ENCODE measurements around the gene ZNF526. TPM values are rescaled to one million over a fixed set of nuclear protein-coding genes. Genes with fewer than 3 reads are reported as not detected.
"Not testable (repeated sequence)": the region's sequence is repeated elsewhere in the genome, so short reads cannot be mapped to it uniquely, and the experiment has no call there.

Gene ZNF526
- total and polyA plus RNA-seq, 5 experiments from 2014 or later: 3.9 to 20.1 (median 8.1) TPM

DNA sequence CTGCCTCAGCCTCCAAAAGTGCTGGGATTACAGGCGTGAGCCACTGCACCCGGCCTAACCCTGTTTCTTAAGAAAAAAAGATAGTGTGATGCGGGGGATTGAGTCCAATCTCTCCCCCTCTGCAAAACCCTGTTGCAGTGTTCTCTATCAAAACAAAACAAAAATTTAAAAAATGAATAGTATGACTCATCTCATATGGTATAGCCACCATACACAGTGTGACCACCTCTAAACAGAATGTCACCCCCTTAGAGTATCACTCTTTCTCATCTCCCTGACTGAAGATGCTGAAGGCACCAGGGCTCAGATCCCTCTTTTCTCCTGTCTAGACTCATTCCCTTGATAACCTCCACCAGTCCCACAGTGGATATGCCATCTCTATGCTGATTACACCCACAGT is 41.7 kb downstream of the ZNF526 start:
- POLR2A ChIA-PET: no interaction called here
- Mint-ChIP-seq H3K27ac (no peak overlapping the region), H3K9me3 (no peaks in the 10 kb centered on the region), H3K4me1 (peaks cover under 1 to 4% (median under 1%) of the 10 kb centered on the region in 4 donors), H3K36me3 (no peaks in the 10 kb centered on the region), H3K4me3 (no peak overlapping the region), H3K27me3 (no peaks in the 10 kb centered on the region)
- DNase-seq (no peak), ATAC-seq (no peak)

DNA sequence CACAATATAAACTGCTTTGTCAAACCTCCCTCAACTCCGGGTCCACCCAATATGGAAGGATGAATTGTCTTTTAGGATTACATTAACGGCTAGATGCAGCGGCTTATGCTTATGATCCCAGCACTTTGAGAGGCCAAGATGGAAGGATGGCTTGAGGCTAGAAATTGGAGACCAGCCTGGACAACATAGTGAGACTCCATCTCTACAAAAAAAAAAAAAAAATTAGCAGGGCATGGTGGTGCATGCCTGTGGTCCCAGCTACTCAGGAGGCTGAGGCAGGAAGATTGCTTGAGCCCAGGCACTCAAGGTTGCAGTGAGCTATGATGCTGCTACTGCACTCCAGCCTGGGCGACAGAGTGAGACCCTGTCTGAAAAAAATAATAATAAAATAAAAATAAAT is 46.0 kb downstream of the ZNF526 start:
- peaks cover 0 to 24% (median 18%) of the 10 kb centered on the region in 4 donors for H3K4me1 Mint-ChIP-seq
- H3K36me3 Mint-ChIP-seq, H3K9me3 Mint-ChIP-seq, DNase-seq, H3K27me3 Mint-ChIP-seq, H3K4me3 Mint-ChIP-seq, ATAC-seq: not testable (repeated sequence)
- peak overlapping the region in 2 of 10 donors; percentile 25 to 62 for H3K27ac Mint-ChIP-seq
- POLR2A ChIA-PET: interaction anchor here (0.6 kb wide), 1 partner anchor 332 kb away, joined by 4 read pairs; no protein-coding TSS in a partner anchor

DNA sequence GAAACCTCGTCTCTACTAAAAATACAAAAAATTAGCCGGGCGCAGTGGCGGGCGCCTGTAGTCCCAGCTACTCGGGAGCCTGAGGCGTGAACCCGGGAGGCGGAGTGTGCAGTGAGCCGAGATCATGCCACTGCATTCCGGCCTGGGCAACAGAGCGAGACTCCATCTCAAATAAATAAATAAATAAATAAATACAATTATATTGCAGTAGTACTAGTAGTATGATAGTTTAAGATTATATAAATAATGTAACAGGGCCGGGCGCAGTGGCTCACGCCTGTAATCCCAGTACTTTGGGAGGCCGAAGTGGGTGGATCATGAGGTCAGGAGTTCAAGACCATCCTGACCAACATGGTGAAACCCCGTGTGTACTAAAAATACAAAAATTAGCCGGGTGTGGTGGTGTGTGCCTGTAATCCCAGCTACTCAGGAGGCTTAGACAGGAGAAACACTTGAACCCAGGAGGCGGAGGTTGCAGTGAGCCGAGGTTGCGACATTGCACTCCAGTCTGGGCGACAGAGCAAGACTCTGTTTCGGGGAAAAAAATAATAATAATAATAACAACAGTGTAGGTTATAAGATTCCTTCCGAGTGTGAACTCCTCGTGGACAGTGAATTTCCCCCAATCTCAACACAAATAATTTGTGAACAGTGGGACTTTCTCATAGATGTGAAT is 47.0 kb downstream of the ZNF526 start:
- not testable (repeated sequence) for DNase-seq, H3K4me3 Mint-ChIP-seq, H3K36me3 Mint-ChIP-seq, H3K27me3 Mint-ChIP-seq, H3K9me3 Mint-ChIP-seq, ATAC-seq
- peak overlapping the region in 1 of 10 donors; percentile 32 for H3K27ac Mint-ChIP-seq
- POLR2A ChIA-PET: interaction anchor here (0.6 to 4.9 kb wide), 6 partner anchors 12 to 38 kb away, joined by 3 to 59 read pairs (median 8); partner anchors contain the start of gene ERF
- H3K4me1 Mint-ChIP-seq: peaks cover 0 to 31% (median 24%) of the 10 kb centered on the region in 4 donors

DNA sequence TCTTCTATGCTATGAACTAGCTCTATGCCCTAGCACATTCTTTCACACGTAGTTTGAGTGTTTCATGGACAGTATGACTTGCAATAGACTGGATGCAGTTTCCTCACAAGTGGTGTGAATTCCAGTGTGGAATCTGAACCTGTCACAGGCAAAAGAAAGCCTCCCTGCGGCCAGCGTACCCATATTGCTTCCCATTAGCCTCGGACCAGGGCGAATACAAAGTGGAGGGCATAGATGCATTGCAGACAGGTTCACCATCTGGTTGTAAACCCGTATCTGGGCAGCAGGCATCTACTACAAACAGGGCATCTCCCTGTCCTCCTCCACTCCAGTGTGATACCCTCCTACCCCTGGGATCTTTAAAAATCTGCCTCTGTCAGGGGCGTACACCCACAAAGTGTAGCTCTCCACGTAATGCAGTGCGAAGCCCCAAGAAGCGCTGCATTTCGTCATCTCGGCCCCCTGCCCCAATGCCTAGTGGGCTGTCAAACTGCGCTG is 47.6 kb downstream of the ZNF526 start:
- no peak overlapping the region for H3K4me3 Mint-ChIP-seq
- peaks cover 0 to 4% (median 0%) of the 10 kb centered on the region in 3 donors for H3K36me3 Mint-ChIP-seq
- DNase-seq (no peak), ATAC-seq (no peak)
- H3K4me1 Mint-ChIP-seq: peaks cover 0 to 31% (median 23%) of the 10 kb centered on the region in 4 donors
- H3K9me3 Mint-ChIP-seq: no peaks in the 10 kb centered on the region
- no peak overlapping the region for H3K27ac Mint-ChIP-seq
- H3K27me3 Mint-ChIP-seq: no peaks in the 10 kb centered on the region
- POLR2A ChIA-PET: interaction anchor here (0.6 to 4.9 kb wide), 7 partner anchors 13 to 37 kb away, joined by 3 to 59 read pairs (median 9); partner anchors contain the start of genes ERF and GSK3A

DNA sequence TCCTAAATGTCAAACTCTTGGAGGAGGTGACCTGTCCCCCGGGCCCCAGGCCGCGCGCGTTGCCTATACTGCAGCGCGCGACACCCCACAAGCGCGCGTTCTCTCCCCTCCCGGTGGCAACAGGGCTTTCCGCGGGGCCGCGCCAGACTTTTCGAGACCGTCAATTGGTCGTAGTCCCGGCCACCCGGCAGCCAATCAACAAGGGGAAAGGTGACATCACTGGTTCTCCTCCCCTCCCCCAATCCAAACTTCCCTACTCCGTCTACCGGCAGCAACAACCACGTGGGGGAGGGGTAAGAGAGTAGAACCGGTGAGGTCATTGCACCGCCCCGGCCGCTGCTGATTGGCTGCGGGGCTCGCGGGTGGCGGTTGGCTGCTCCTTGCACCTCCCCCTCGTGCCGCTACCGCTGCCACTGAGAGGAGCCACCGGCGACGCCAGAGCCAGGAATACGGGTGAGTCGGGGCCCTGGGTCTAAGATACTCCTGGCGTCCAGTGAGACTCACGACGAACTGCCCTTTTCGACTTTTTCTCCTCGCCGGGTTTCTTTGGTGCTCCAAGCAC is 48.1 kb downstream of the ZNF526 start:
- POLR2A ChIA-PET: interaction anchor here (1.0 to 4.9 kb wide), 5 partner anchors 13 to 26 kb away, joined by 3 to 59 read pairs (median 25); partner anchors contain the start of genes ERF and GSK3A
- DNase-seq (peak in 9 of 10 donors; percentile 94 to 100 (median 99)), ATAC-seq (peak; percentile 66 to 67)
- no peaks in the 10 kb centered on the region for H3K9me3 Mint-ChIP-seq
- H3K27me3 Mint-ChIP-seq: no peaks in the 10 kb centered on the region
- H3K27ac Mint-ChIP-seq: no peak overlapping the region
- H3K36me3 Mint-ChIP-seq: peaks cover 0 to 4% (median 0%) of the 10 kb centered on the region in 3 donors
- no peak overlapping the region for H3K4me3 Mint-ChIP-seq
- H3K4me1 Mint-ChIP-seq: peaks cover 0 to 32% (median 24%) of the 10 kb centered on the region in 4 donors

DNA sequence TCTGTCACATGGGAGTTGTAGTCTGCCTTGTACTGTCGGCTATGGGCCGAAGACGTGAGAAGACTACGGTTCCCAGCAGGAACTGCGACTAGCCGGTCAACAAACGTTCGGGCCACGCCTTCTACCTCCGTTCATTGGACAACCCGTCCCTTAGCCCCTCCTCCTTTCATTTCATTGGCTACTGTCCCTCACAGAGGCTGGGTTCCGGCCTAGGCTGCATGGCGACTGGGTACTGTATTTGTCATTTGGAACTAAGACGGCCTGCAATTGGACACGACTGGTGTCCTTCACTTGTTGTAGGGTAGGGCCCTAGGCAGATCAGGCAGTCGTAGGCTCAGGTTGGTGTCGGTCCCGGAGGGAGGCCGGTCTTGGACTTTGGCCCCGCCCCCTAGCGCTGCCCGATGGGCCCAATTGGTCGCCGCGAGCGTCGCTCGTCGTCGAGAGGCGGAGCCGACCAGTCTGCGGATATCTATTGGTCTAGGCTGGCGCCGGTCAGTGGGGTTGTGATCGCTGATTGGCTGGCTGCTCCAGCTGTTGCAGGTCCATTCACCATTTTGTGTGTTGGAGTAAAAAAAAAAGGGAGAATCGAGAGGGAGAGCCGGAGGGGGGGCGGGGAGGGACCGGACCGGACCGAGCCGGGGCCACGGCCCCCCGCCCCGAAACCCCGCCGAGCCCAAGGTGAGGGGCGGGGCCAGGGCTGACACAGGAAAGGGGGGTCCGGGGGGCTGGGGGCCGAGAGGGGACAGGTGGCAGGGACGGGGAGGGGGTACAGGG is 48.8 kb downstream of the ZNF526 start, which contains the start of gene CIC:
TSS of gene CIC (plus strand) at position 549 of the 774 bp plus-strand sequence. CDS start 2,532 bp downstream, outside the sequence.
- POLR2A ChIA-PET: interaction anchor here (0.6 to 4.9 kb wide), 8 partner anchors 13 to 827 kb away, joined by 3 to 59 read pairs (median 8); partner anchors contain the start of genes GSK3A, PAFAH1B3 and PRR19
- ATAC-seq (peak; percentile 81 to 82), DNase-seq (peak; percentile 97 to 100 (median 100))
- Mint-ChIP-seq H3K36me3 (peaks cover 0 to 10% (median 0%) of the 10 kb centered on the region in 3 donors), H3K27me3 (no peaks in the 10 kb centered on the region), H3K9me3 (no peaks in the 10 kb centered on the region), H3K4me3 (peak within 1 kb of the TSS in 6 of 10 donors; percentile 90 to 98 (median 94)), H3K27ac (peak within 1 kb of the TSS in 5 of 10 donors; percentile 97 to 99 (median 99)), H3K4me1 (peaks cover 0 to 37% (median 25%) of the 10 kb centered on the region in 4 donors)

DNA sequence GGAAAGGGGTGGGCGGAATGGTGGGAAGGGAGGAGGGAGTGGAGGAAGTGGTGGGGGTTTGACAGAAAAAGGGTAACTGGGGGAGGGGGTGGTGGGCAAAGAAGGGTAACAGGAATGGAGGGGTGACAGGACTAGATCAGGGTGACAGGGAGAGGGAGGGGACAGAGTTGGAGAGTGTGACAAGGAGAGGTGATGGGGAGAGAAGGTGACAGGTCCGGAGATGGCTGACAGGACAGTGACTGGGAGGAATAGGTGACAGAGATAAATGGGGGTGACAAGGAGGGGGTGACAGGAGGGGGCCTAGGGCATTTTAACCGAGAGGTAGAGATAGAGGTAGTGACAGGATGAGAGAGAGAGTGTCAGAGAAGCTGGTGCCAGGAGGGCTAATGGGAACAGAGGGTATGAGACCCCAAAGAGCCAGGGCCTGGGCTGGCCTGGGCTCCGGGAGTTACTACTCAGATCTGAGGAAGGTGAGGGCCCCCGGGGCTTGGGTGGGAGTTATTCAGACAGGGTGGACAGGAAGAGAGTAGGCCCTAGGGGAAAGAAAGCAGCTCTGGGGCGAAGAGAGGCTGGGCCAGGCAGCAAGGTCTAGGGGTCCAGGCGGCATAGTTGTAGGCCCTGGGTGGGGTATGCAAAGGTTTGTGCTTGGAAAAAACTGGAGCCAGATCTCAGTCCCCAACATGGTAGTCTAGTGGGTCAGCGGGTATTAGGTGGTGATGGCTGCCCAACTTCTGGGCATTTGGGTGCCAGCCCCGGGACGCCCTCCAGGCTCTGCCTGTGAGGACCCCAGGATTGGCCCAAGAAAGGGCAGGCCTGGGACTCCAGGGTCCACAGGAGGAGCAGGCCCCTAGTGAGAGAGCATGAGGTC is 49.6 kb downstream of the ZNF526 start:
- POLR2A ChIA-PET: interaction anchor here (0.7 to 4.9 kb wide), 12 partner anchors 12 to 138 kb away, joined by 3 to 59 read pairs (median 6); partner anchors contain the start of genes ERF, GSK3A, PAFAH1B3 and POU2F2
- Mint-ChIP-seq H3K4me1 (peaks cover 3 to 41% (median 27%) of the 10 kb centered on the region in 4 donors), H3K36me3 (peaks cover 0 to 16% (median 0%) of the 10 kb centered on the region in 3 donors), H3K4me3 (peak overlapping the region in 6 of 10 donors; percentile 90 to 98 (median 94)), H3K9me3 (no peaks in the 10 kb centered on the region), H3K27ac (peak overlapping the region in 5 of 10 donors; percentile 97 to 99 (median 99)), H3K27me3 (no peaks in the 10 kb centered on the region)
- no peak for DNase-seq
- ATAC-seq: no peak

DNA sequence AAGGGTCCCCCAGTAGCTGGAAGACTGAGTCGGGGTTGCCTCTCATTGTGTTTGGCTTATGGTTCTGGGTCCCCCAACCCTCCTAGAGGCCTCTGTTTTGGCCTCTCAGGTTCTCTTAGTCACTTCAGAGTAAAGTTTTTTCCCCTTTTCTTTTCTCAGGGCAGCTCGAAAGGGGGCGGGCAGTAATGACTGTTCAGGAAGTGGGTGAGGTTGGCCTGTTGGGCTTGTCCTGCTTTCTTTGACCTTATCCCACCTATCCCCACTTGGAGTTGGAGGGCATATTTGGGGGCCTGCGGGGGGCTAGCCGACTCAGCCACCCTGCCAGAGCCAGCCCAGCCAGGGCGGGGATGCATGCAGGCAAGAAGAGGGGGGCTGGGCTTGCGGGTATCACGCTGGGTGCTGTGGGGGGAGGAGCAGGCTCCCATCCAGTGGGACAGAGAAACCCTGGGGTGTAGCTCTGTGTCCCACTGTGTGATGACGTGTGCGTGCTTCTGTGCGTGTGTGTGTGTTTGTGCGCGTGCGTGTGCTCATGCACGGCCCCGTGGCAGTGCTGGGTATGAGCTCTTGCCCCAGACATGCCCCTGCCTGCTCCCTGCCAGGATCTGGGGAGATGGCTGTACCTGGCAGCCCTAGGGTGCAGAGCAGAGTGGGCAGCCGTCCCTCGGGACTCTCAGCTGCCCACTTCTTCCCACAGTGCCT is 50.4 kb downstream of the ZNF526 start:
- Mint-ChIP-seq H3K27me3 (no peaks in the 10 kb centered on the region), H3K36me3 (peaks cover 0 to 22% (median 0%) of the 10 kb centered on the region in 3 donors), H3K4me3 (peak overlapping the region in 6 of 10 donors; percentile 90 to 98 (median 94)), H3K27ac (peak overlapping the region in 5 of 10 donors; percentile 97 to 99 (median 99)), H3K9me3 (no peaks in the 10 kb centered on the region), H3K4me1 (peaks cover 11 to 48% (median 31%) of the 10 kb centered on the region in 4 donors)
- POLR2A ChIA-PET: interaction anchor here (0.6 to 4.9 kb wide), 12 partner anchors 11 to 1263 kb away, joined by 3 to 59 read pairs (median 6); partner anchors contain the start of genes ERF, GSK3A, PAFAH1B3 and POU2F2
- peak in 9 of 10 donors; percentile 55 to 84 (median 73) for DNase-seq
- peak; percentile 2 to 9 for ATAC-seq

DNA sequence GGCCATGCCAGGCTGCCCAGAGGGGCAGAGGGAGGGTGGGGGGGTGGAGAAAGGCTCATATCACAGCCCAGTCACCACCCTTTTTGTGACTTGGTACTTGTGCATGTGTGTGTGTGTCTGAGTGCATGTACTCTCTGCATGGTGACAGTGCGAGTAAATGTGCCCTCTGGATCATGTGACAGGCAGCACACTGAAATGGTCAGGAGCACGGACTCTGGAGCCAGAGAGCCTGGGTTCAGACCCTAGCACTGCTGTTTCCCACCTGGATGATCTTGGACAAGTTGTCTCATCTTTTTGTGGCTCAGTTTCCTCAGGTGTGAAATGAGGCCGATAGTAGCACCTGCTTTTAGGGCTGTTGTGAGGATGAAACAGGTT is 50.9 kb downstream of the ZNF526 start:
- no peaks in the 10 kb centered on the region for H3K27me3 Mint-ChIP-seq
- POLR2A ChIA-PET: interaction anchor here (1.1 to 4.9 kb wide), 8 partner anchors 10 to 139 kb away, joined by 3 to 59 read pairs (median 10); partner anchors contain the start of genes ERF, GSK3A and POU2F2
- H3K27ac Mint-ChIP-seq: peak overlapping the region in 6 of 10 donors; percentile 77 to 99 (median 89)
- DNase-seq (no peak), ATAC-seq (no peak)
- H3K9me3 Mint-ChIP-seq: no peaks in the 10 kb centered on the region
- H3K4me3 Mint-ChIP-seq: peak overlapping the region in 9 of 10 donors; percentile 54 to 96 (median 70)
- peaks cover 15 to 51% (median 34%) of the 10 kb centered on the region in 4 donors for H3K4me1 Mint-ChIP-seq
- H3K36me3 Mint-ChIP-seq: peaks cover 0 to 26% (median 0%) of the 10 kb centered on the region in 3 donors

DNA sequence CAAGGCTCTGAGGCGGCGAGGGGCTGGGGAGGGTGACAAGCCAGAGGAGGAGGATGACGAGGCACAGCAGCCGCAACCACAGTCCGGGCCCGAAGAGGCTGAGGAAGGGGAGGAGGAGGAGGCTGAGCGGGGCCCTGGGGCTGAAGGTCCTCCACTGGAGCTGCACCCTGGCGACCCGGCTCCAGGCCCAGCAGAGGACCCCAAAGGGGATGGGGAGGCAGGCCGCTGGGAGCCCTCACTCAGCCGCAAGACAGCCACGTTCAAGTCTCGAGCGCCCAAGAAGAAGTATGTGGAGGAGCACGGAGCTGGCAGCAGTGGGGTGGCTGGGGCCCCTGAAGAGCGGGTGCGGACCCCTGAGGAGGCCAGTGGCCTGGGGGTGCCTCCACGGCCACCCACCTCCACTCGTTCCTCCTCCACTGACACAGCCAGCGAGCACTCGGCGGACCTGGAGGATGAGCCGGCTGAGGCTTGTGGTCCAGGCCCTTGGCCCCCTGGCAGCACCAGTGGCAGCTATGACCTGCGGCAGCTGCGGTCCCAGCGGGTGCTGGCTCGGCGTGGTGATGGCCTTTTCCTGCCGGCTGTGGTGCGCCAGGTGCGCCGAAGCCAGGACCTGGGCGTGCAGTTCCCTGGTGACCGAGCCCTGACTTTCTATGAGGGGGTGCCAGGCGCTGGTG is 51.9 kb downstream of the ZNF526 start:
- ATAC-seq: no peak
- H3K36me3 Mint-ChIP-seq: peaks cover 0 to 29% (median 0%) of the 10 kb centered on the region in 3 donors
- no peak for DNase-seq
- peak overlapping the region in 2 of 10 donors; percentile 88 to 99 for H3K27ac Mint-ChIP-seq
- POLR2A ChIA-PET: interaction anchor here (0.9 to 4.1 kb wide), 4 partner anchors 20 to 140 kb away, joined by 4 to 29 read pairs (median 10); partner anchors contain the start of genes GSK3A and POU2F2
- H3K27me3 Mint-ChIP-seq: no peaks in the 10 kb centered on the region
- peak overlapping the region in 1 of 10 donors; percentile 67 for H3K4me3 Mint-ChIP-seq
- H3K4me1 Mint-ChIP-seq: peaks cover 20 to 60% (median 39%) of the 10 kb centered on the region in 4 donors
- no peaks in the 10 kb centered on the region for H3K9me3 Mint-ChIP-seq
